HG02970 (cell line): ENCODE results near the gene ROR1.

Experiments used
- ATAC-seq: cut with Tn5 transposase; IDR thresholded peaks from one replicate; pipeline ENCODE4 v1.9.1; 2021; ENCODE audit warnings: mild to moderate bottlenecking, moderate library complexity, moderate number of reproducible peaks; ENCODE audit not compliant: unreplicated experiment, low FRiP score

ROR1 gene

GRCh38 chr1:63847308-63847910, 73.6 kb downstream of the ROR1 start:
- ATAC-seq: no peak

GRCh38 chr1:63848733-63849132, 74.9 kb downstream of the ROR1 start:
- no peak for ATAC-seq

DNA sequence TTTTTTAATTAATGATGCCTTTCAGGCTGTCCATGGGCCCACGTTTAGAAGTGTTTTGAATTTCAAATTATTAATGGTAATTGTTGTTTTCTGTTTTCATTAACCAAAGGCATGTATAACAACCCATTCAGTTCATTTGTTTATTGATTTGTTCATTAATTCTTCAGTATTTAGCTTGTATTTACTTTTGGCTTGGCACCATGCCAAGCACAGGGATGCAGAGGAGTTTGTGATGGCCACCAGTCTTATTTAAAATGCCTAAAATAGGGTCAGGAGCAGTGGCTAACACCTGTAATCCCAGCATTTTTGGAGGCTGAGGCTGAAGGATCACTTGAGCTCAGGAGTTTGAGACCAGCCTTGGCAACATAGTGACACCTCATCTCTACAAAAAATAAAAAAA, 75.3 kb downstream of the ROR1 start:
- no peak for ATAC-seq

GRCh38 chr1:63854091-63854490, 80.3 kb downstream of the ROR1 start:
- no peak for ATAC-seq

DNA sequence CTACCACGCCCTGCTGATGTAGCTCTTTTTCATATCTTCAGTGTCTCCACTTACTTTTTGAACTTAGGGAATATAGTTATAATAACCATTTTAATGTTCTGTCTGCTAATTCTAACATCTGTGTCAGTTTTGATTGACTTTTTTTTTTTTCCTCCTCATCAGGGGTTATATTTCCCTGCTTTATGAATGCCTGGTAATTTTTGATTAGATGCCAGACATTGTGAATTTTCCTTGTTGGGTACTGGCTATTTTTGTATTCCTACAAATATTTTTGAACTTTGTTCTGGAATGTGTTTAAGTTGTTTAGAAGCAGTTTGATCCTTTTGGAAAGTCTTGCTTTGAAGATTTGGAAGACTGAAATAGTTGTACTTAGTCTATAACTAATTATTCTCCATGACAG, 82.1 kb downstream of the ROR1 start:
- ATAC-seq: no peak

GRCh38 chr1:63856924-63857323, 83.1 kb downstream of the ROR1 start:
- ATAC-seq: no peak

DNA sequence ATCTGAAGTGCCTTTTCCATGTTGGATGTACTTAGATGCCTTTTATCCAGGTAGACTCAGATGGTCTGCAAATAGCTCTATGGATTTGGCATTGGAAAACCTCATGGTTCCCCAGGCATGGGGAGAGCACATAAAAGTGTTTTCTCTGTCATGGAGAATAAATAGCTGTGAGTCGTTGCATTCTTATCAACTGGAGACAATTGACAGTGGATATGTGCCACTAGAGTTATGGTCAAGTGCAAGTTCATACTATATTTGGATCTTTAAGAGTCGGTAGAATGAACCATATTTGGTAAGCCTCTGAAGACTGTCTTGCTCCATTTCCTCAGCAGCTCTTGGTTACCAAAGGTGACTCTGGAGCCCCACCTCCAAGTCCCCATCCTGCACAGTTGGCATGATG, 83.7 kb downstream of the ROR1 start:
- ATAC-seq: no peak

- ATAC-seq: no peak
Measured at GRCh38 chr1:63858153-63858552, 84.3 kb downstream of the ROR1 start.

GRCh38 chr1:63859480-63860275, 85.9 kb downstream of the ROR1 start:
- no peak for ATAC-seq

- no peak for ATAC-seq
Measured at GRCh38 chr1:63861052-63861691, 87.4 kb downstream of the ROR1 start.

DNA sequence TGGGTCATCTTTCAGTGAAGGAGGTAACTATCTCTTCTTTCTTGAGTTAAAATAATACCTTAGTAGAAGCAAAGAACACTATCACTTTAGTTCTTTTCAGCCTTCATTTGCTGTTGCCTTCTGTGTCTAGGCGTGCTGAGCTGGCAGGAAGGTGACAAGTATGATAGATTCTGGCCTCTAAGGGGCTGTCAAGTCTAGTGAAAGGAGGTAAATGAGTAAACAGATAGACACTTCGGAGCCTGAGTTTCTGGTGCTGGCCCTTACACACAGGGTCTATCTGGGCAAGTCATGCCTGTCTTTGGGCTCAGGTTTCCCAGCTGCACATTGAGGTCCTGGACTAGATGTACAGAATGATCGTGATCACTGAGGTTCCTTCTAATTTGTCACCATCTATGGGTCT, 89.3 kb downstream of the ROR1 start:
- no peak for ATAC-seq

DNA sequence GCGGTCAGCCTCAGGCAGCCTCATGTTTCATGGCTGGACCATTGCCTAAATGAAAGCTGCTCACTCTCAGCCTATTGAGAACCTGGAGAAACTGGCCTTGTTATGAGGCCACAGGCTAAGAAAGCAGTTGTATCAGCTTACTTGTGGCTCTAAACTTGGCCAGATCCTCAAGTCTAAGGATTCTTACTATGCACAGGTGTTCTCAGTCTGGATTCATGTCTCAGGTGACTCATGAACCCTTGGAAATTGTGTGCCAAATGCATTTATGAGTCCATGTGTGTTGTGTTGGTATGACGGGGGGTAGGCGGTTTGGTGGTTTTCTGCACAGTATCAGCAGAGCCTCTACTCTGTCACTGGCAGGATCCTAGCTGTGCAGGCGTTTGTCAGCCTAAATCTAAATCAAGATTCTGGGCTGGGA, 90.4 kb downstream of the ROR1 start:
- no peak for ATAC-seq

GRCh38 chr1:63865561-63865960, 91.7 kb downstream of the ROR1 start:
- no peak for ATAC-seq

- no peak for ATAC-seq
Measured at GRCh38 chr1:63866084-63866483, 92.3 kb downstream of the ROR1 start.

- no peak for ATAC-seq
Measured at GRCh38 chr1:63867429-63868176, 93.8 kb downstream of the ROR1 start.

- no peak for ATAC-seq
Measured at GRCh38 chr1:63868268-63868781, 94.5 kb downstream of the ROR1 start.

DNA sequence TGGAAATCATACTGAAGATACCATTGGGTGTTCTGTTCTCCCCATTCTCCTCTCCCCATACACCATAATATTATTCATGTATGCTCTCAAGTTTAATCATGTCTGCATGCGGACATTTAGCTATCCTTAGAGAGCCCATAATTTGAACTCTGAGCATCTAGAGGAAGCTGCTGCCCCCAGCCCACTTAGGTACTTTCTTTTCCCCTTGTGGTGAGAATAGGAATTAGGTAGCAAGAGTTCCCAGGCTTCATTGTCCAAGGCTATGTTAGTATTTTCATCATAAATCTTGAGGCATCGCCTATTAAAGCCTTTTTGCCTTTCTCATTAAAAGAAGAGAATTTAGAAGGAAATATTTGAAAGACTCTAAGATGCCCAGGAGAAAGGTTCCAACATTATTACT, 96.3 kb downstream of the ROR1 start:
- no peak for ATAC-seq

- no peak for ATAC-seq
Measured at GRCh38 chr1:63871463-63871862, 97.6 kb downstream of the ROR1 start.

GRCh38 chr1:63873751-63874150, 99.9 kb downstream of the ROR1 start:
- no peak for ATAC-seq

DNA sequence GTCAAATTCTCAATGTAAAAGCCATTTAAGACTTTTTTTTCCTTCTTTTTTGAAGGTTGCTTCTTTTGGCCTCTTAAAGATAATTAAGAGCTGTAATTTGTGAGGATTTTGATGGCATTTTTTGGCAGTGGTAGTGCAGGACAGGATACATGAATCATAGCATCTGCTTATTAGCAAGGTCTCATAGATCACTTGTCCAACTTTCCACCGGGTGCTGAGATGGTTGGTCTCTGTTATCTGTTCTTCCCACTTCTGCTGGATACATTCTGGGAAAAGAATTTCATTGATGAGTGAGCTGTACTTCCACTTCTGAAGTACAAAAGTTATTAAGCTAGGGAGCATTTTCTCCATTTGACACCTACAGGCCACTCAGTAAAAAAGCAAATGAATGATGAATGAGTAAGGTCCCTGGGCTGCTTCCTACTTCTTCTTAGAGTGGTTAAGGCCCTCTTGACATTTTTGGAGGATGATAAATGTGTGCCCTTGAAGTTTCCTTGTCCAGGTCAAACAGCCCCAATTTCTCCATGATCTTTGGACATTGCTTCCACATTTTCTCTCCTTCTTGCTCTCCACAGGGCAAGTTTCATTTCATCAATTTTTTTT, 100.6 kb downstream of the ROR1 start:
- ATAC-seq: no peak
